SU-DHL-6 (cell line): Measurements from ENCODE around the gene TMEM11.

Experiments
- CTCF ChIP-seq: fragments of 200-600 bp; sonication (generic); IDR thresholded peaks from one replicate; pipeline ENCODE4 v1.5.1; 2017; ENCODE audit warnings: antibody characterized with exemption, mild to moderate bottlenecking, low read length, moderate library complexity; ENCODE audit not compliant: insufficient read depth, poor library complexity, severe bottlenecking
- EZH2phosphoT487 ChIP-seq: fragments of 200-600 bp; sonication (generic), shearing (Covaris generic); conservative IDR thresholded peaks from 2 replicates; pipeline ENCODE4 v1.6.1; 2018; ENCODE audit warnings: mild to moderate bottlenecking, antibody characterized with exemption, low read length, moderate library complexity, mixed read lengths

GRCh38 chr17:21242026-21242697, 28.2 kb upstream of the TMEM11 start:
- TF ChIP-seq CTCF: no peak
- TF ChIP-seq EZH2phosphoT487: no peak
